Prostate gland (tissue), 2 donors: Measurements from ENCODE around the gene PCDHGA5. TPM values are rescaled to one million over a fixed set of nuclear protein-coding genes. Genes with fewer than 3 reads are reported as not detected.
"Not testable (repeated sequence)": the region's sequence is repeated elsewhere in the genome, so short reads cannot be mapped to it uniquely, and the experiment has no call there.

ENCODE experiments used
- DNase-seq: peaks from one replicate; pipeline ENCODE4 v3.0.0-alpha.2; 2019; ENCODE audit warnings: low spot score
- H3K27ac ChIP-seq, 2 donors: fragments of 200-600 bp; sonication (generic); 2 replicates each; pipeline ENCODE4 v1.5.1; 2017 to 2019
- H3K27me3 ChIP-seq: fragments of 200-600 bp; sonication (generic); replicated peaks from 2 replicates; pipeline ENCODE4 v1.5.1; 2019; ENCODE audit not compliant: insufficient read depth
- H3K36me3 ChIP-seq, 2 donors: fragments of 200-600 bp; sonication (generic); 1 replicate in 1 of 2; 2 replicates in 1 of 2; pipeline versions ENCODE4 v1.5.1 to v1.8.1; 2017 to 2019
- H3K4me1 ChIP-seq: fragments of 200-600 bp; sonication (generic); replicated peaks from 2 replicates; pipeline ENCODE4 v1.5.1; 2019
- H3K4me3 ChIP-seq, 2 donors: fragments of 200-600 bp; sonication (generic); 2 replicates each; pipeline ENCODE4 v1.5.1; 2017 to 2019
- H3K9me3 ChIP-seq: fragments of 200-600 bp; sonication (generic); 2 replicates; pipeline ENCODE4 v1.5.1; 2017
- CTCF ChIP-seq, 4 experiments: fragments of 200-600 bp in 2 of 4; fragments of 450-650 bp in 2 of 4; sonication (generic) in 2 of 4; IDR thresholded peaks; 1 replicate in 3 of 4; 2 replicates in 1 of 4; pipeline ENCODE4 v1.5.1; 2016 to 2019; ENCODE audit warnings: antibody characterized with exemption in 4 of 4, mild to moderate bottlenecking in 2 of 4, moderate library complexity in 2 of 4
- POLR2A ChIP-seq: fragments of 450-650 bp; IDR thresholded peaks from one replicate; pipeline ENCODE4 v1.6.1; 2016; ENCODE audit warnings: antibody characterized with exemption, mild to moderate bottlenecking
- POLR2AphosphoS5 ChIP-seq: sonication (generic); formaldehyde crosslinking; IDR thresholded peaks from one replicate; pipeline ENCODE4 v1.6.1; 2017; ENCODE audit warnings: antibody characterized with exemption
- WGBS: methylation state at CpG from one replicate; pipeline ENCODE4 v1.1.5; 2018; 5-methylcytosine and 5-hydroxymethylcytosine counted together
- intact Hi-C: fragments of 100-400 bp; cut with DNase I; formaldehyde crosslinking; loops from one replicate; pipeline ENCODE4 v1.14.2; 2022
- total RNA-seq, 2 donors: library from RNA; depleted of rRNA; stranded (reverse); fragments of >200 nt; gene quantifications; one replicate each; pipeline ENCODE4 v1.1.0, GENCODE V29; 2016

The PCDHGA5 gene
- total RNA-seq, 2 donors from 2014 or later: 4.1 to 4.8 TPM

- Histone ChIP-seq H3K27me3 (peaks cover 1% of the 10 kb centered on the region), H3K36me3 (no peaks in the 10 kb centered on the region), H3K27ac (no peak overlapping the region), H3K4me1 (no peaks in the 10 kb centered on the region), H3K9me3 (no peaks in the 10 kb centered on the region), H3K4me3 (no peak overlapping the region)
- TF ChIP-seq POLR2AphosphoS5 (no peak), CTCF (IDR thresholded peaks at IDR 0.05) (no peak), POLR2A (no peak)
- DNase-seq: no peak
- intact Hi-C loops: no loop called here
- 31% methylated on average over 30 of the region's 43 CpGs for WGBS
These were observed 20.7 kb downstream of the PCDHGA5 start for GRCh38 chr5:141384471-141385267.

- WGBS: 9% methylated on average over 18 of the region's 40 CpGs
- H3K4me1 ChIP-seq, H3K27me3 ChIP-seq, H3K4me3 ChIP-seq, intact Hi-C loops, DNase-seq, H3K9me3 ChIP-seq, H3K36me3 ChIP-seq, H3K27ac ChIP-seq: not testable (repeated sequence)
- TF ChIP-seq CTCF (IDR thresholded peaks at IDR 0.05): peak in 3 of 4 experiments; percentile 12 to 53 (median 46)
These were observed 23.8 kb downstream of the PCDHGA5 start, which contains the start of gene PCDHGB4 for GRCh38 chr5:141387557-141388311. TSS of gene PCDHGB4 (plus strand) at chr5:141387698. CDS start at chr5:141387885, 187 bp downstream.

GRCh38 chr5:141388661-141389060 is 24.7 kb downstream of the PCDHGA5 start:
- H3K4me3 ChIP-seq: no peak overlapping the region
- H3K36me3 ChIP-seq: no peaks in the 10 kb centered on the region
- H3K9me3 ChIP-seq: no peaks in the 10 kb centered on the region
- no peaks in the 10 kb centered on the region for H3K4me1 ChIP-seq
- 42% methylated on average over 10 of the region's 10 CpGs for WGBS
- DNase-seq: no peak
- H3K27ac ChIP-seq: no peak overlapping the region
- intact Hi-C loops: no loop called here
- no peak for TF ChIP-seq CTCF (IDR thresholded peaks at IDR 0.05)
- no peak for TF ChIP-seq POLR2A
- TF ChIP-seq POLR2AphosphoS5: no peak
- peaks cover 4% of the 10 kb centered on the region for H3K27me3 ChIP-seq

GRCh38 chr5:141389153-141390042 is 25.4 kb downstream of the PCDHGA5 start:
- no peak for DNase-seq
- intact Hi-C loops: no loop called here
- H3K27me3 ChIP-seq: peaks cover 4% of the 10 kb centered on the region

More at GRCh38 chr5:141389153-141390042, 25.4 kb downstream of the PCDHGA5 start:
- no peak for TF ChIP-seq CTCF (IDR thresholded peaks at IDR 0.05)
- TF ChIP-seq POLR2AphosphoS5: no peak
- TF ChIP-seq POLR2A: no peak
- no peaks in the 10 kb centered on the region for H3K9me3 ChIP-seq
- H3K4me3 ChIP-seq: no peak overlapping the region
- no peak overlapping the region for H3K27ac ChIP-seq
- H3K4me1 ChIP-seq: no peaks in the 10 kb centered on the region
- WGBS: 35% methylated on average over 77 of the region's 77 CpGs
- no peaks in the 10 kb centered on the region for H3K36me3 ChIP-seq
